HG02885 (cell line): Measurements from ENCODE around the gene EIF4ENIF1.
A peak's percentile ranks its signal among the peaks of the same experiment; 100 is the strongest.
"Not testable (repeated sequence)": the region's sequence is repeated elsewhere in the genome, so short reads cannot be mapped to it uniquely, and the experiment has no call there.

Experiments
- ATAC-seq: cut with Tn5 transposase; IDR thresholded peaks from one replicate; pipeline ENCODE4 v1.9.1; 2021; ENCODE audit warnings: mild to moderate bottlenecking; ENCODE audit not compliant: unreplicated experiment, poor library complexity

The EIF4ENIF1 gene

GRCh38 chr22:31489632-31490495 is at the start of gene EIF4ENIF1:
Gene EIF4ENIF1, minus strand, starts transcription at chr22:31489842. Its CDS starts 1,124 bp downstream, at chr22:31488718.
- peak; percentile 47 for ATAC-seq

GRCh38 chr22:31538815-31539214 is 49.2 kb upstream of the EIF4ENIF1 start:
- no peak for ATAC-seq

DNA sequence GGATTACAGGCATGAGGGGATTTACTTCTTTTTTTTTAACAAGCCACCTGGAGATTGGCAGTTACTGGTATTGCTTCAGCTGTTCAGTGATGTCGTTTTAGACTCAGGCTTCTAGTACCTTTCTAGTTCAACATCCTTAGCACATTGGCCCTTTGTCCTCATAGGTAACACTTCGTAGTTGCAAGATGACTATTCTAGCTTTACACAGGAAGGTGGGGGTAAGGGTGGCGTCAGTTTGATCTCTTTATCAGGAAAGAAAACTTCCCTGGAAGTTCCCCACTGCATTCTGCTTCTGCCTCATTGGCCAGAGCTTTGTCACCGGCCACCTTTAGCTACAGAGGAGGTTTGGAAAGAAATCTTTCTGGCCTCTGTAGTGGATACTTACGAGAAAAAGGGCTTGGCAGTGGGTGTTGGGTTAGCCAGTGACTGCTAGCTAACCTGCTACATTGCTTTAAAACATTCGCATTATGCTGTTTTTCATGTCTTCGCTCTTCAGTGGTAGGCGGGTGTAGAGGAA is 47.4 kb upstream of the EIF4ENIF1 start:
- no peak for ATAC-seq

GRCh38 chr22:31533374-31533773 is 43.7 kb upstream of the EIF4ENIF1 start:
- no peak for ATAC-seq

DNA sequence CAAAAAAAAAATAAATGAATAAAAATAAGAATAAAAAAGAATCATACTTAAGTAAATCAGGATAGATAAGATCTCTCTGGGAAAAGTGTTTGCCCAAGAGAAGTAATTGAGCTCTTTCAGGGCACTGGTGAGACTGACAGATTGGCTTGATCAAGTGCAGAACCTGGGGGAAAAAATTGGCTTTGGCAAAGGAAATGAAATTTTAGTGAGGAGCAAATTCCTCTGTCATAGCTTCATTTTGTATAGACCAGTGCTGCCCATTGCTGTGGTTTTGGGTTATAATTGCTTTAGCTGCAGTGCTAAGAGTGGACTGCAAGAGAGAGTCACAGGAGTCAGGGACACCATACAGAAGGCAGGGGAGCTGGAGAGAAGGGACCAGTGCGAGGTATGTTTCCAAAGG is 42.4 kb upstream of the EIF4ENIF1 start:
- ATAC-seq: no peak

GRCh38 chr22:31530823-31531195 is 41.2 kb upstream of the EIF4ENIF1 start:
- ATAC-seq: no peak

DNA sequence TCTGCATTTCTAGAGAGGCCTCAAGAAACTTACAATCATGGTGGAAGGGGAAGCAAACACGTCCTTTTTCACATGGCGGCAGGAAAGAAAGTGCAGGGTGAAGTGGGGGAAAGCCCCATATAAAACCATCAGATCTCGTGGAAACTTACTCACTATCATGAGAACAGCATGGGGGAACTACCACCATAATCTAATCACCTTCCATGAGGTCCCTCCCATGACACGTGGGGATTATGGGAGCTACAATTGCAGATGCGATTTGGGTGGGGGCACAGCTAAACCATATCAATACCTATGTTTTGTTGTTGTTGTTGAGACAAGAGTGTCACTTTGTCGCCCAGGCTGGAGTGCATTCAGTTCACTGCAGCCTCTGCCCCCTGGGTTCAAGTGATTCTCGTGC is 36.6 kb upstream of the EIF4ENIF1 start:
- ATAC-seq: no peak

- not testable (repeated sequence) for ATAC-seq
These were observed 34.5 kb upstream of the EIF4ENIF1 start for GRCh38 chr22:31524132-31524531.

DNA sequence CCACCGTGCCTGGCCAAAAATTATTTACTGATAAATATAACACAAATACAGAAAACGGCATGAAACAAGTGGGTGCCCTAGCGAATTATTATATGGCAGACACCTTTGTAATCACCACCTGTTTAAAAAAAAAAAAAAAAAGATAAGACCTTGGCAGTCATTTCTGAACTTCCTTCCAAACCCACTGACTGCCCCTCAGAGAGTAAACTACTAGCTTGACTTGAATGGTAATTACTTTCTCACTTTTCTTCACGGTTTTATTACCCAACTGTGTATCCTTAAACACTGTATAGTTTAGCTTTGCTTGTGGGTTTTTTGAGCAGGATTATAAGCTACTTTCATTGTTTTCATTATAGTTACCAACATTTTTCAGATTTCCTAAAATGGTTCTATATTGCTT is 30.4 kb upstream of the EIF4ENIF1 start:
- ATAC-seq: no peak

DNA sequence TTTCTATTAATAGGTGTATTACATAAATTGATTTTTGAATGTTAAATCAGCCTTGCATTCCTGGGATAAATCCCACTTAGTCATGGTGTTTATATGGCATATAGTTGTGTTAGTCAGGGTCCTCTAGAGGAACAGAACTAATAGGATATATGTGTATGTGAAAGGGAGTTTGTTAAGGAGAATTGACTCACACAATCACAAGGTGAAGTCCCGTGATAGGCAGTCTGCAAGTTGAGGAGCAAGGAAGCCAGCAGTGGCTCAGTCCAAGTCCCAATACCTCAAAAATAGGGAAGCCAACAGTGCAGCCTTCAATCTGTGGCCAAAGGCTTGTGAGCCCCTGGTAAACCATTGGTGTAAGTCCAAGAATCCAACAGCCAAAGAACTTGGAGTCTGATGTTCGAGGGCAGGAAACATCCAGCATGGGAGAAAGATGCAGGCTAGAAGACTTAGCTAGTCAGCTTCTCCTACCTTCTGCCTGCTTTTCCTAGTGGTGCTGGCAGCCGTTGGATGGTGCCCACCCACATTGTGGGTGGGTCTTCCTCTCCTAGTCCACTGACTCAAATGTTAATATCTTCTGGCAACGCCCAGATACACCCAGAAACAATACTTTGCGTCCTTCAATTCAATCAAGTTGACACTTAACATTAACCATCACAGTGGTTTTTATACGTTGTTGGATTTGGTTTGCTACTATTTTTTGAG is 19.6 kb upstream of the EIF4ENIF1 start:
- no peak for ATAC-seq

GRCh38 chr22:31508536-31508935 is 18.9 kb upstream of the EIF4ENIF1 start:
- no peak for ATAC-seq

GRCh38 chr22:31507517-31507916 is 17.9 kb upstream of the EIF4ENIF1 start:
- ATAC-seq: not testable (repeated sequence)

DNA sequence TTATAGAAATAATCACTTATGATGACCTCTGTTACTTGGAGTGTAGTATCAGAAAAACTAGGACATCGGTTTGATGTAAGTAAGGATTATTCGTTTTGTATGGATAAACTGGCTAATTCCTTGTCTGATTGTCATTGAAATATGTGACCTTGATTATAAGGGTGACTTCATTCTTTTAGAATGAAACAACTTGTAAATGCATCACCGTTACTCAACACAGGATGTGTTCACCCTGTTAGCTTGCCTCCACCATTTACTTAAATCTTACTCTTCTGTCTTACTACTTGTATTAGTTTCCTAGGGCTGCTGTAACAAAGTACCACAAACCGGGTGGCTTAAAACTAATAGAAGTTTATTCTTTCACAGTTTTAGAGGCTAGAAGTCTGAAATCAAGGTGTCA is 14.6 kb upstream of the EIF4ENIF1 start:
- ATAC-seq: no peak

GRCh38 chr22:31503211-31503964 is 13.7 kb upstream of the EIF4ENIF1 start:
- ATAC-seq: no peak

DNA sequence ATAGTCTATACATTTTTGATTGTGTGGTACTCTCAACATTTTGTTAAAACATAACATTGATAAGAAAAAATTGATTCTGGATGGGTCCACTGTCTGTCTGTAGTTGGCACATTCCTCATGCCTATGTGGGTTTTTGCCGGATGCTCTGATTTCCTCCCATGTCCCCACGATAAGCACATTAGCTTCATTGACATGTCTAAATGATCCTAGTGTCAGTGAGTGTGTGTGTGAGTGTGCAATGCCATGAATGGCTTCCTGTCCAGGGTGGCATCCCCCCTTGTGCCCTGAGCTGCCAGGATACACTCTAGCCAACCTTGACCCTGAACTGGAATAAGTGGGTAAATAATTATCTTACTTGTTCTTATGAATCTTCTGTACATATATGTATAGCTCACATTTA is 12.1 kb upstream of the EIF4ENIF1 start:
- no peak for ATAC-seq

- no peak for ATAC-seq
These were observed 7.7 kb upstream of the EIF4ENIF1 start for GRCh38 chr22:31497148-31497938.

DNA sequence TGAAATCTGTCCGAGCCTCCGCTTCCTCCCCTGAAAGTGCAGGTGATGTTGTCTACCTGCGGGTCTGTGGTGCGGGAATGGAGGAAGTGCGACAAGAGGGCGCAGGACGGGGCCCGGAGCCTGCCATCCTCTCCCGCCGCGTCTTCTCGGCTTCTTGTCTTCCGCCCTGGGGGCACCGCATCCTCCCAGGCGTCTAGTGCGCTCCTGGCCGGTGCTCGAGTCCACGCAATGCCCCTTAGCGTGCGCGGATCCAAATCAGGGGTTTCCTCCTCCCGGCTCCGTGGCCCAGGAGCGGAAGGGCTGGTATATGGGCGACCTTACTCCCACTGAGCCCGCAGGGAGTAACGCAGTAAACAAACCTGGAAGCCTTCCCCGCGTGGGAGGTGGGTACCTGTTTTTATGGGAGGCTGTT is 7.1 kb upstream of the EIF4ENIF1 start:
- peak; percentile 10 for ATAC-seq

GRCh38 chr22:31496007-31496734 is 6.5 kb upstream of the EIF4ENIF1 start, which contains the start of gene SFI1:
Gene SFI1, plus strand, starts transcription at chr22:31496536. Its CDS starts 11,749 bp downstream, at chr22:31508285.
- ATAC-seq: peak; percentile 79

- ATAC-seq: no peak
These were observed 5.7 kb upstream of the EIF4ENIF1 start for GRCh38 chr22:31495343-31495742.
